K562 (cell line): Measurements from ENCODE around the gene KLHL22. TPM values are rescaled to one million over a fixed set of nuclear protein-coding genes. Genes with fewer than 3 reads are reported as not detected.

Source experiments
- ATF7 ChIP-seq: fragments of 450-650 bp; IDR thresholded peaks from 2 replicates; pipeline ENCODE4 v1.7.1; 2014; ENCODE audit warnings: mild to moderate bottlenecking, moderate library complexity
- CBX3 ChIP-seq, 2 experiments: IDR thresholded peaks; 1 replicate in 1 of 2; 2 replicates in 1 of 2; pipeline ENCODE4 v1.6.1; 2012; ENCODE audit warnings: inconsistent platforms in 2 of 2, low read length in 2 of 2, borderline replicate concordance in 1 of 2, control low read depth in 1 of 2
- FOXJ2 ChIP-seq: fragments of 200-800 bp; sonication (Bioruptor generic); IDR thresholded peaks from 2 replicates; pipeline ENCODE4 v1.6.1; 2016; ENCODE audit warnings: missing genetic modification characterization, missing compliant biosample characterization
- FOXJ3 ChIP-seq: sonication (generic); formaldehyde crosslinking; IDR thresholded peaks from 2 replicates; pipeline ENCODE4 v1.4.0; 2020; ENCODE audit warnings: mild to moderate bottlenecking, missing genetic modification reagents
- KAT7 ChIP-seq: sonication (generic); formaldehyde crosslinking; IDR thresholded peaks from 2 replicates; pipeline ENCODE4 v1.8.0; 2022; ENCODE audit warnings: missing genetic modification reagents, mild to moderate bottlenecking, borderline replicate concordance
- MCM7 ChIP-seq, 2 experiments: fragments of 450-650 bp; IDR thresholded peaks; 2 replicates each; pipeline ENCODE4 v1.6.1; 2016 to 2018
- SP2 ChIP-seq: IDR thresholded peaks from 2 replicates; pipeline ENCODE4 v1.6.1; 2011; ENCODE audit warnings: mild to moderate bottlenecking, low read depth, low read length, moderate library complexity; ENCODE audit not compliant: poor library complexity, severe bottlenecking; ENCODE audit errors: extremely low read depth
- ZNF282 ChIP-seq: sonication (generic); formaldehyde crosslinking; IDR thresholded peaks from 2 replicates; pipeline ENCODE4 v1.8.1; 2023; ENCODE audit warnings: missing genetic modification reagents
- ZNF584 ChIP-seq: fragments of 200-800 bp; sonication (Bioruptor generic); IDR thresholded peaks from 2 replicates; pipeline ENCODE4 v1.6.1; 2016; ENCODE audit warnings: low read depth, mild to moderate bottlenecking, missing genetic modification characterization, missing compliant biosample characterization
- ZNF707 ChIP-seq: fragments of 250-450 bp; sonication (Bioruptor Pico); conservative IDR thresholded peaks from 2 replicates; pipeline ENCODE4 v1.8.0; 2022; ENCODE audit warnings: inconsistent platforms, mild to moderate bottlenecking, moderate library complexity
- polyA plus RNA-seq, 8 experiments: library from polyadenylated mRNA; depleted of rRNA in 4 of 8; stranded (reverse) in 5 of 8; unstranded in 3 of 8; fragments of >200 nt; fragmentation: Nextera tagmentation in 2 of 8; fragmentation: Illumina TruSeq in 1 of 8; extraction: Ambion mirVana in 2 of 8; extraction: Trizol in 1 of 8; gene quantifications; 2 replicates each; pipeline versions ENCODE4 v1.2.1 to v1.2.3, GENCODE V29; 2011 to 2014; ENCODE audit warnings: inconsistent platforms in 1 of 8, missing spikeins in 1 of 8
- total RNA-seq, 7 experiments: library from RNA; depleted of rRNA in 6 of 7; stranded (reverse); fragments of >200 nt in 6 of 7; fragmentation: Illumina TruSeq in 2 of 7; extraction: Trizol in 2 of 7; gene quantifications; 2 replicates each; pipeline versions ENCODE4 v1.2.1 to v1.2.3, GENCODE V29; 2011 to 2021; ENCODE audit warnings: low replicate concordance in 1 of 7
- TF ChIP-seq, protein P1 (sequence below): sonication (generic); formaldehyde crosslinking; IDR thresholded peaks from 2 replicates; pipeline ENCODE4 v1.8.0; 2023; ENCODE audit warnings: mild to moderate bottlenecking, missing genetic modification reagents
- TF ChIP-seq, protein P2 (sequence below), 2 experiments: fragments of 450-650 bp in 1 of 2; sonication (generic) in 1 of 2; formaldehyde crosslinking; conservative IDR thresholded peaks; 2 replicates each; pipeline versions ENCODE4 v1.4.0 to v1.8.1; 2020 to 2022; ENCODE audit warnings: mild to moderate bottlenecking in 1 of 2, missing genetic modification reagents in 1 of 2
- TF ChIP-seq, protein P3 (sequence below): sonication (generic); formaldehyde crosslinking; IDR thresholded peaks from 2 replicates; pipeline ENCODE4 v1.8.0; 2022; ENCODE audit warnings: missing genetic modification reagents, mild to moderate bottlenecking, borderline replicate concordance
- TF ChIP-seq, protein P4 (sequence below): sonication (generic); formaldehyde crosslinking; IDR thresholded peaks from 2 replicates; pipeline ENCODE4 v1.9.0; 2022; ENCODE audit warnings: mild to moderate bottlenecking, missing genetic modification reagents
- TF ChIP-seq, protein P5 (sequence below), 2 experiments: IDR thresholded peaks in 1 of 2; conservative IDR thresholded peaks in 1 of 2; 2 replicates each; pipeline ENCODE4 v1.6.1; 2016; ENCODE audit warnings: low read depth in 2 of 2, mild to moderate bottlenecking in 1 of 2, missing compliant biosample characterization in 1 of 2, missing genetic modification characterization in 1 of 2, moderate library complexity in 1 of 2

KLHL22 gene
- total and polyA plus RNA-seq, 9 of the 15 experiments (the other 6 are each of a cell fraction or from before 2014, with no cell fraction given): 1.3 to 25.6 (median 15.2) TPM

DNA sequence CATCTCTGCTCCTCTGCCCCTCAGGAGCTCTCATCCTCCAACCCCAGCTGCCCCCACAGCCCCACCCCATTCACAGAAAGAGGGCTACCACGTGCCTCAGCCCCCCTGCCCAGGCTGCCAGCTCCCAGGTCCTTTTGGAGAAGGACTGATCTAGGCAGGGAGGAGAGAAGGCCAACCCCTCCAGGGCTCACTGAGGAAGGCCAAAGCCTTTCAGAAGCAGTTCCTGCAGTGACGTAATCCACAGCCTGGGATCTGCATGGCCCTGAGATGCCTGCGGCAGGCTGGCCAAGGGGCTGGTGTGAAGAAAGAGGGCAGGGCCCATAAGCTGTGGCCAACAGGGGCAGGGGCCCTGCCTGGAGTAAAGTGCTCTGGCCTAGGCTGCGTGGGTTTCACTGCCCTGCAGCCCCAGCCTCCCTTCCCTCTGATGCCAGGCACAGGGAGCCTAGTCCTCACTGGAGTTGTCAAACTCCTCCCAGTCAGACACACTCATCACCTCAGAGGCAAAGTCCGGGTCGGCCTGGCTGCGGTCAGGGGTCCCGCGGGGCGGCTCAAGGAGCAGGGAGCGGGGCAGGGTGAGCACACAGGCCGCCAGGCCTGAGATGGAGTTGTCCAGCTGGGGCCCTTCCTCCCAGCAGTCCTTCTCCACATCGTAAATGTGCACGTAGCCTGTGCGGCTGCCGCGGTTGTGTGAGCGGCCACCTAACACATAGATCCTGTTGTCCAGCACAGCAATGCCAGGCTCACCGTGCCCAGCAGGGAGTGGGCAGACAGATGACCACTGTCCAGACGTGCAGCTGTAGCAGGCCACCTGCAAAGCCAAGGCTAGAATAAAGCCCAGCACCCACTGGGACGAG is 53.7 kb downstream of the KLHL22 start (continued):
- TF ChIP-seq, protein P1, sequence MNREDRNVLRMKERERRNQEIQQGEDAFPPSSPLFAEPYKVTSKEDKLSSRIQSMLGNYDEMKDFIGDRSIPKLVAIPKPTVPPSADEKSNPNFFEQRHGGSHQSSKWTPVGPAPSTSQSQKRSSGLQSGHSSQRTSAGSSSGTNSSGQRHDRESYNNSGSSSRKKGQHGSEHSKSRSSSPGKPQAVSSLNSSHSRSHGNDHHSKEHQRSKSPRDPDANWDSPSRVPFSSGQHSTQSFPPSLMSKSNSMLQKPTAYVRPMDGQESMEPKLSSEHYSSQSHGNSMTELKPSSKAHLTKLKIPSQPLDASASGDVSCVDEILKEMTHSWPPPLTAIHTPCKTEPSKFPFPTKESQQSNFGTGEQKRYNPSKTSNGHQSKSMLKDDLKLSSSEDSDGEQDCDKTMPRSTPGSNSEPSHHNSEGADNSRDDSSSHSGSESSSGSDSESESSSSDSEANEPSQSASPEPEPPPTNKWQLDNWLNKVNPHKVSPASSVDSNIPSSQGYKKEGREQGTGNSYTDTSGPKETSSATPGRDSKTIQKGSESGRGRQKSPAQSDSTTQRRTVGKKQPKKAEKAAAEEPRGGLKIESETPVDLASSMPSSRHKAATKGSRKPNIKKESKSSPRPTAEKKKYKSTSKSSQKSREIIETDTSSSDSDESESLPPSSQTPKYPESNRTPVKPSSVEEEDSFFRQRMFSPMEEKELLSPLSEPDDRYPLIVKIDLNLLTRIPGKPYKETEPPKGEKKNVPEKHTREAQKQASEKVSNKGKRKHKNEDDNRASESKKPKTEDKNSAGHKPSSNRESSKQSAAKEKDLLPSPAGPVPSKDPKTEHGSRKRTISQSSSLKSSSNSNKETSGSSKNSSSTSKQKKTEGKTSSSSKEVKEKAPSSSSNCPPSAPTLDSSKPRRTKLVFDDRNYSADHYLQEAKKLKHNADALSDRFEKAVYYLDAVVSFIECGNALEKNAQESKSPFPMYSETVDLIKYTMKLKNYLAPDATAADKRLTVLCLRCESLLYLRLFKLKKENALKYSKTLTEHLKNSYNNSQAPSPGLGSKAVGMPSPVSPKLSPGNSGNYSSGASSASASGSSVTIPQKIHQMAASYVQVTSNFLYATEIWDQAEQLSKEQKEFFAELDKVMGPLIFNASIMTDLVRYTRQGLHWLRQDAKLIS (CRISPR knock-in tag): no peak
- TF ChIP-seq KAT7 (CRISPR knock-in tag) (no peak), ZNF707 (no peak), CBX3 (IDR thresholded peaks at IDR 0.05; ENCODE audit: borderline replicate concordance in 1 of 2, low read length in 2 of 2) (no peak), MCM7 (IDR thresholded peaks at IDR 0.05) (no peak), ATF7 (peak; percentile 86), ZNF584 (CRISPR knock-in tag) (no peak), SP2 (peak; percentile 1), FOXJ3 (CRISPR knock-in tag) (no peak), FOXJ2 (tag) (0 out of 2 replicates have a peak, but pooled peaks have one; percentile 20), ZNF282 (CRISPR knock-in tag) (peak; percentile 77)
- TF ChIP-seq, protein P2, sequence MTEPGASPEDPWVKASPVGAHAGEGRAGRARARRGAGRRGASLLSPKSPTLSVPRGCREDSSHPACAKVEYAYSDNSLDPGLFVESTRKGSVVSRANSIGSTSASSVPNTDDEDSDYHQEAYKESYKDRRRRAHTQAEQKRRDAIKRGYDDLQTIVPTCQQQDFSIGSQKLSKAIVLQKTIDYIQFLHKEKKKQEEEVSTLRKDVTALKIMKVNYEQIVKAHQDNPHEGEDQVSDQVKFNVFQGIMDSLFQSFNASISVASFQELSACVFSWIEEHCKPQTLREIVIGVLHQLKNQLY (CRISPR knock-in tag; conservative IDR thresholded peaks at IDR 0.05): peak in 1 of 2 experiments; percentile 35; a peak in 1 of 4 replicates
- TF ChIP-seq, protein P3, sequence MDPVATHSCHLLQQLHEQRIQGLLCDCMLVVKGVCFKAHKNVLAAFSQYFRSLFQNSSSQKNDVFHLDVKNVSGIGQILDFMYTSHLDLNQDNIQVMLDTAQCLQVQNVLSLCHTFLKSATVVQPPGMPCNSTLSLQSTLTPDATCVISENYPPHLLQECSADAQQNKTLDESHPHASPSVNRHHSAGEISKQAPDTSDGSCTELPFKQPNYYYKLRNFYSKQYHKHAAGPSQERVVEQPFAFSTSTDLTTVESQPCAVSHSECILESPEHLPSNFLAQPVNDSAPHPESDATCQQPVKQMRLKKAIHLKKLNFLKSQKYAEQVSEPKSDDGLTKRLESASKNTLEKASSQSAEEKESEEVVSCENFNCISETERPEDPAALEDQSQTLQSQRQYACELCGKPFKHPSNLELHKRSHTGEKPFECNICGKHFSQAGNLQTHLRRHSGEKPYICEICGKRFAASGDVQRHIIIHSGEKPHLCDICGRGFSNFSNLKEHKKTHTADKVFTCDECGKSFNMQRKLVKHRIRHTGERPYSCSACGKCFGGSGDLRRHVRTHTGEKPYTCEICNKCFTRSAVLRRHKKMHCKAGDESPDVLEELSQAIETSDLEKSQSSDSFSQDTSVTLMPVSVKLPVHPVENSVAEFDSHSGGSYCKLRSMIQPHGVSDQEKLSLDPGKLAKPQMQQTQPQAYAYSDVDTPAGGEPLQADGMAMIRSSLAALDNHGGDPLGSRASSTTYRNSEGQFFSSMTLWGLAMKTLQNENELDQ: no peak
- TF ChIP-seq, protein P4, sequence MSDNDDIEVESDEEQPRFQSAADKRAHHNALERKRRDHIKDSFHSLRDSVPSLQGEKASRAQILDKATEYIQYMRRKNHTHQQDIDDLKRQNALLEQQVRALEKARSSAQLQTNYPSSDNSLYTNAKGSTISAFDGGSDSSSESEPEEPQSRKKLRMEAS (CRISPR knock-in tag): peak; percentile 66; the same call in 1 of the 2 replicates
- TF ChIP-seq, protein P5, sequence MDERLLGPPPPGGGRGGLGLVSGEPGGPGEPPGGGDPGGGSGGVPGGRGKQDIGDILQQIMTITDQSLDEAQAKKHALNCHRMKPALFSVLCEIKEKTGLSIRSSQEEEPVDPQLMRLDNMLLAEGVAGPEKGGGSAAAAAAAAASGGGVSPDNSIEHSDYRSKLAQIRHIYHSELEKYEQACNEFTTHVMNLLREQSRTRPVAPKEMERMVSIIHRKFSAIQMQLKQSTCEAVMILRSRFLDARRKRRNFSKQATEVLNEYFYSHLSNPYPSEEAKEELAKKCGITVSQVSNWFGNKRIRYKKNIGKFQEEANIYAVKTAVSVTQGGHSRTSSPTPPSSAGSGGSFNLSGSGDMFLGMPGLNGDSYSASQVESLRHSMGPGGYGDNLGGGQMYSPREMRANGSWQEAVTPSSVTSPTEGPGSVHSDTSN (CRISPR knock-in tag; IDR thresholded peaks at IDR 0.05; ENCODE audit: low read depth): peak; percentile 15; the same call in 1 of the 2 replicates
- TF ChIP-seq, protein P5 (tag; conservative IDR thresholded peaks at IDR 0.05; ENCODE audit: low read depth): no peak
